H1 (cell line): ENCODE data around the gene SPCS3. TPM values are rescaled to one million over a fixed set of nuclear protein-coding genes. Genes with fewer than 3 reads are reported as not detected.

ENCODE experiments used
- ATF2 ChIP-seq: IDR thresholded peaks from 2 replicates; pipeline ENCODE4 v1.6.1; 2012; ENCODE audit warnings: low read length, inconsistent platforms
- BCL11A ChIP-seq, 2 experiments: IDR thresholded peaks; one replicate each; pipeline ENCODE4 v1.6.1; 2011; ENCODE audit warnings: low read depth in 2 of 2, low read length in 2 of 2, mild to moderate bottlenecking in 2 of 2
- CTCF ChIP-seq, 3 experiments: IDR thresholded peaks; 1 replicate in 2 of 3; 2 replicates in 1 of 3; pipeline versions ENCODE4 v1.5.1 to v1.6.1; 2011; ENCODE audit warnings: low read length in 3 of 3, mild to moderate bottlenecking in 3 of 3, inconsistent platforms in 2 of 3, low read depth in 1 of 3, moderate library complexity in 1 of 3; ENCODE audit not compliant: insufficient read depth in 1 of 3; ENCODE audit errors: control extremely low read depth in 1 of 3
- polyA plus RNA-seq, 7 experiments: library from polyadenylated mRNA; depleted of rRNA in 3 of 7; stranded (reverse) in 5 of 7; unstranded in 2 of 7; fragments of >200 nt in 5 of 7; fragments of 200-250 nt in 2 of 7; gene quantifications; 1 replicate in 5 of 7; 2 replicates in 1 of 7; 4 replicates in 1 of 7; pipeline versions ENCODE4 v1.2.1 to v1.2.3, GENCODE V29; 2011 to 2013; ENCODE audit warnings: missing spikeins in 2 of 7, mixed read lengths in 2 of 7
- total RNA-seq: library from RNA; stranded (reverse); fragmentation: NEBNext Ultra II Directional; extraction: Animal tissue kit (Norgen Biotek cat#: 25700); gene quantifications from 2 replicates; pipeline ENCODE4 v1.2.1, GENCODE V29; 2021

Gene SPCS3
- total and polyA plus RNA-seq, 2 of the 8 experiments (the other 6 are each of a cell fraction or from before 2014, with no cell fraction given), result 18.4 to 117 TPM

- TF ChIP-seq ATF2 (no peak), BCL11A (IDR thresholded peaks at IDR 0.05; ENCODE audit: low read depth in 2 of 2, low read length in 2 of 2) (no peak), CTCF (IDR thresholded peaks at IDR 0.05; ENCODE audit: control extremely low read depth in 1 of 3, insufficient read depth in 1 of 3, low read depth in 1 of 3, low read length in 3 of 3) (no peak)
Measured at GRCh38 chr4:176300036-176300435, 19.7 kb upstream of the SPCS3 start (continued).
